Kidney epithelial cell (primary cell): Measurements from ENCODE around the gene LMX1B. TPM values are rescaled to one million over a fixed set of nuclear protein-coding genes. Genes with fewer than 3 reads are reported as not detected.
"Not testable (repeated sequence)": the region's sequence is repeated elsewhere in the genome, so short reads cannot be mapped to it uniquely, and the experiment has no call there.

ENCODE experiments used
- DNase-seq: peaks from one replicate; pipeline ENCODE4 v3.0.0-alpha.2; 2010; ENCODE audit warnings: low read depth
- H3K27me3 ChIP-seq: 2 replicates; pipeline ENCODE4 v1.6.0; 2011; ENCODE audit warnings: low read length; ENCODE audit not compliant: control insufficient read depth, insufficient read depth
- H3K36me3 ChIP-seq: 2 replicates; pipeline ENCODE4 v1.5.1; 2011; ENCODE audit warnings: low read length; ENCODE audit not compliant: control insufficient read depth, insufficient read depth
- H3K4me3 ChIP-seq: 2 replicates; pipeline ENCODE4 v1.5.1; 2011; ENCODE audit warnings: low read depth, mild to moderate bottlenecking, control low read depth, low read length
- CTCF ChIP-seq: IDR thresholded peaks from 2 replicates; pipeline ENCODE4 v1.5.1; 2011; ENCODE audit warnings: mild to moderate bottlenecking, moderate library complexity, low read length, control low read depth, inconsistent platforms; ENCODE audit not compliant: insufficient read depth, poor library complexity, severe bottlenecking
- total RNA-seq: library from RNA; depleted of rRNA; stranded (reverse); fragments of >200 nt; gene quantifications from 2 replicates; pipeline ENCODE4 v1.2.3, GENCODE V29; 2015

The LMX1B gene
- total RNA-seq, 1 donor from 2014 or later, result 2.6 TPM

GRCh38 chr9:126715382-126715781 lies 101.7 kb downstream of the LMX1B start:
- Histone ChIP-seq H3K27me3 (no peaks in the 10 kb centered on the region), H3K36me3 (no peaks in the 10 kb centered on the region), H3K4me3 (no peak overlapping the region)
- DNase-seq, result no peak
- no peak for TF ChIP-seq CTCF

DNA sequence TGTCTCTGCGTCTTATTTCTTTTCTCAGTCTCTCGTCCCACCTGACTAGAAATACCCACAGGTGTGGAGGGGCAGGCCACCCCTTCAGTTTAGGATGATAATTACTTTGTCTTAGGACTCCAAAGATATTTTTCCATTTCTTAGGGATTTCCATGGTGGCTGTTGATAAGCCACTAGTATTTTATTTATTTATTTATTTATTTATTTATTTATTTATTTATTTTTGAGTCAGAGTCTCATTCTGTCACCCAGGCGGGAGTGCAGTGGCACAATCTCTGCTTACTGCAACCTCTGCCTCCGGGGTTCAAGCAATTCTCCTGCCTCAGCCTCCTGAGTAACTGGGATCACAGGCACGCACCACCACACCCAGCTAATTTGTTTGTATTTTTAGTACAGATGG lies 103.7 kb downstream of the LMX1B start:
- H3K36me3 ChIP-seq, DNase-seq, H3K4me3 ChIP-seq, H3K27me3 ChIP-seq: not testable (repeated sequence)

- DNase-seq, result peak; percentile 89
- Histone ChIP-seq H3K36me3 (no peaks in the 10 kb centered on the region), H3K4me3 (no peak overlapping the region), H3K27me3 (no peaks in the 10 kb centered on the region)
- no peak for TF ChIP-seq CTCF
Measured at GRCh38 chr9:126719618-126720031, 105.9 kb downstream of the LMX1B start.

- no peak for TF ChIP-seq CTCF
Measured at GRCh38 chr9:126720036-126720435, 106.3 kb downstream of the LMX1B start.

GRCh38 chr9:126720661-126721563 lies 107.2 kb downstream of the LMX1B start:
- H3K4me3 ChIP-seq, result no peak overlapping the region
- H3K27me3 ChIP-seq, result no peaks in the 10 kb centered on the region
- no peaks in the 10 kb centered on the region for H3K36me3 ChIP-seq
- no peak for DNase-seq
- no peak for TF ChIP-seq CTCF

More at GRCh38 chr9:126720036-126720435, 106.3 kb downstream of the LMX1B start:
- no peaks in the 10 kb centered on the region for H3K36me3 ChIP-seq
- no peak overlapping the region for H3K4me3 ChIP-seq
- no peaks in the 10 kb centered on the region for H3K27me3 ChIP-seq
- DNase-seq, result no peak

GRCh38 chr9:126721564-126721981 lies 107.8 kb downstream of the LMX1B start:
- Histone ChIP-seq H3K27me3 (no peaks in the 10 kb centered on the region), H3K36me3 (no peaks in the 10 kb centered on the region), H3K4me3 (no peak overlapping the region)
- TF ChIP-seq CTCF, result no peak
- no peak for DNase-seq
